ENCODE data around the gene CHCT1. TPM values are rescaled to one million over a fixed set of nuclear protein-coding genes. Genes with fewer than 3 reads are reported as not detected.
"Not testable (repeated sequence)": the region's sequence is repeated elsewhere in the genome, so short reads cannot be mapped to it uniquely, and the experiment has no call there.

CHCT1 gene
- total RNA-seq, 4 donors from 2014 or later: not detected

- ATAC-seq (ENCODE audit: low FRiP score) (peak; percentile 92), DNase-seq (ENCODE audit: low spot score) (no peak)
- peak in 1 of 3 donors; percentile 91 for TF ChIP-seq CTCF (IDR thresholded peaks at IDR 0.05)
Measured at GRCh38 chr17:60421273-60422161, 772 bp upstream of the CHCT1 start.

GRCh38 chr17:60423865-60424264, 1.6 kb downstream of the CHCT1 start:
- no peak for TF ChIP-seq CTCF (IDR thresholded peaks at IDR 0.05)
- ATAC-seq (ENCODE audit: low FRiP score) (no peak), DNase-seq (ENCODE audit: low spot score) (no peak)

GRCh38 chr17:60425626-60426025, 3.3 kb downstream of the CHCT1 start:
- ATAC-seq (ENCODE audit: low FRiP score) (no peak), DNase-seq (ENCODE audit: low spot score) (no peak)
- TF ChIP-seq CTCF (IDR thresholded peaks at IDR 0.05): no peak

- DNase-seq (ENCODE audit: low spot score) (no peak), ATAC-seq (ENCODE audit: low FRiP score) (no peak)
- TF ChIP-seq CTCF (IDR thresholded peaks at IDR 0.05): no peak
Measured at GRCh38 chr17:60426596-60426995, 4.3 kb downstream of the CHCT1 start.

- not testable (repeated sequence) for DNase-seq (ENCODE audit: low spot score); ATAC-seq (ENCODE audit: low FRiP score)
Measured at GRCh38 chr17:60428491-60428890, 6.2 kb downstream of the CHCT1 start.

- ATAC-seq (ENCODE audit: low FRiP score); DNase-seq (ENCODE audit: low spot score): not testable (repeated sequence)
Measured at GRCh38 chr17:60430561-60430960, 8.3 kb downstream of the CHCT1 start.

GRCh38 chr17:60433021-60433997, 11.0 kb downstream of the CHCT1 start:
- ATAC-seq (ENCODE audit: low FRiP score); DNase-seq (ENCODE audit: low spot score): not testable (repeated sequence)

GRCh38 chr17:60435244-60436167, 13.2 kb downstream of the CHCT1 start:
- DNase-seq (ENCODE audit: low spot score) (peak; percentile 50), ATAC-seq (ENCODE audit: low FRiP score) (peak; percentile 92)
- peak in 2 of 3 donors; percentile 57 to 70 for TF ChIP-seq CTCF (IDR thresholded peaks at IDR 0.05)
